ENCODE data around the gene SMIM20.

SMIM20 gene

DNA sequence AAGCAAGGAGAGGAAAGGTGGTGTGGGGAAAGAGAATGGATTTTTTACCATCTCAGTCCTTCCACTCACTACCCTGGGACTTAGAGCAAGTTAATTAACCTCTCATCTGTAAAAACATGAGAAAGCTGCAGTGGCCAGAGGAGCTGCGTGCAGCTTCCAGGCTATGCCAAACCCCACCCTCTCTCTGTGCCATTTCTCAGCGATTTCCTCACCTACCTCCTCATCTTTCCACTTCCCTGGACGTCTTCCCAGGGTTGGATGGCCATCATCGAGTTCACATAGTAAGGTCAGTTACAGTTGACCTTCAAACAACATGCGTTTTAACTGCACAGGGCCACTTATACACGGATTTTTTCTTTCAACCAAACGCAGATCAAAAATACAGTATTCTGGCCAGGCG lies 64.3 kb downstream of the SMIM20 start:
- no peak for DNase-seq (ENCODE audit: low spot score in 2 of 2)
- Mint-ChIP-seq H3K27ac (ENCODE audit: low read depth) (no peak overlapping the region), H3K36me3 (ENCODE audit: insufficient read depth) (no peaks in the 10 kb centered on the region), H3K4me1 (no peaks in the 10 kb centered on the region), H3K4me3 (no peak overlapping the region), H3K9me3 (no peaks in the 10 kb centered on the region), H3K27me3 (peaks cover 9% of the 10 kb centered on the region)
- ATAC-seq (replicated peaks; ENCODE audit: extremely low read depth, poor library complexity, severe bottlenecking): no peak
